GM19397 (cell line): ENCODE data around the gene CEP170.
"Not testable (repeated sequence)": the region's sequence is repeated elsewhere in the genome, so short reads cannot be mapped to it uniquely, and the experiment has no call there.

Experiments used
- ATAC-seq: cut with Tn5 transposase; IDR thresholded peaks from one replicate; pipeline ENCODE4 v1.9.1; 2021; ENCODE audit warnings: mild to moderate bottlenecking, moderate library complexity; ENCODE audit not compliant: unreplicated experiment

The CEP170 gene

DNA sequence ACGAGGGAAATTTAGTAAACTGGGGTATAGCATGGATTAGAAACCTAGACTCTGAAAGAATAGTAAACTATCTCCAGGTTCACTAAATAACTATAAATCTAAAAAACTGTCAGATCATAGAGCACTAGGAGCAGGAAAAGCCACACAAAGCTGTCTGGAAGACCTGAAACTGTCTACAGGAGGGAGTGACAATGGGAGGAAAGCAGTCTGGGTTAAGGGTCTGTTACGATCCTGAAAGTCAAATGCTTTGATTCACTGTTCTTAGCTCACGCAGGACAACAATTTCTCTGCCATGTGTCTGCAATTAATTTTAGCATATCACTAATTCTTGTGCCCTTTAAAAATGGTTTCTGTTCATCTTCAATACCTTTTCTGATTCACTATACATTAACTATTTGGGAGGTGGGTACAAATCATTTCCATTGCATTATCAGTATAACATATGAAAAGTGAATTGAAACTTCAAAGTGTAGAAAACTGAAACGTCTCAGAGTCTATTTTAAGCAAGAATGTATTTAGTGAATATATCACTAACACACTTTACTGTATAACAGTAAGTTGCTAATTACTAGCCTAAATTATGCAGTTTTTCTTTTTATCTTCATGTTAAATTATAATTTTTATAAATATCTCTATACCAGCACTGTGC, 18.4 kb downstream of the CEP170 start:
- ATAC-seq = no peak

DNA sequence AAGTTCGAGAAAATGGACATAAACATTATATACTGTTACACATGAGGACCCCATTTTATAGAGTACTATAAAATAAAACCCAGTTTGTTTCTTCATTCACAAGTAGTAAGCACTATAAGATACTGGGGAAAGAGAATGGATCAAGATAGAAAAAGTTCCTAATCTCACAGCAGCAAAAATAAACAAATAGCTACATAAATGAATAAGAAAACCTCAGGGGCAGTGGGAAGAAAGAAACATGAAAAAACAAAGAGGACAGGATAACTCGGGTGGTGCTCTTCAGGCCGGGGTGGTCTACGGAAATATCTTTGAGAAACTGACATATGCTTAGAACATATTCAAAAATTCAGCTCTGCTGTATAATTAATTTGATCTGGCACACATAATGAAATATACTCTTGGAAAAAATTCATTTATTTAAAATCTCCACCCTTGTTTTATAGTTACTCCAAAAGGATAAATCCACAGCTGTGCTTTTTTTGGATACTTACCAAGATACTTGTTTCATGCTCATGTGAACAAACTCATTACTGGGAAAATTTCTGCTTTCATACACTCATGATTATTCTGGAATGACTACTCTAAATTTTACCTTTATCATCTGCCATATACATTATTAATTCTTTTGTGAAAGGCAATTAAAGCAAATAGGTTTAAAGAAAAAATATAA, 20.0 kb downstream of the CEP170 start:
- ATAC-seq = no peak

DNA sequence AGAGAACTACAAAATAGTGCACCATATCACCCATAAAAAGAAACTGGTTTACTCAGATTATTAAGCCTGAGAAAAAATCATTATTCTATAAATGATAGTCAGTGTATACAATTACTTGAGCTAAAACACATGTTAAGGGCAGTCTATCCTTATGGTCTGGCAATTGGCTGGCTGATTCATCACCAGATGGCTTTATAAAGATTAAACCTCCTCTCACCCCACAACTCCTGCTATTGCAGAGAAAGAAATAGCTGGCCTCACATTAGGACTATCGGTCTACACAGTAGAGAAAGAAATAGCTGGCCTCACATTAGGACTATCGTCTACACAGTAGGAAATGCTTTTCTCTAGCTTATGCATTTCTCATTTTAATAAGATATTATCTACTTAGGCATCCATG, 21.2 kb downstream of the CEP170 start:
- no peak for ATAC-seq

DNA sequence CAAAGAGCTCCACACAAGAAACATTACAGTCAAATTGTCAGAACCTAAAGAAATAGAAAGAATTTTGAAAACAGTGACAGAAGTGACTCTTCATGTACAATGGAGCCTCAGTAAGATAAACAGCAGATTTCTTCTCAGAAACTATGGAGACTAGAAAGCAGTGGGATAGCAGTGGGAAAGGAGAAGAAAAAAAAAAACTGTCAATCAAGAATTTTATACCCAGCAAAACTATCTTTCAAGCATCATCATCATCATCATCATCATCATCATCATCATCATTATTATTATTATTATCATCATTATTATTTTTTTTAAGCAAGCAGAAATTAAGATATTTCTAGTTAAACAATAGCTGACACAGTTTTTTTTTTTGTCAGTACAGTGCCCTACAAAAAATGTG, 24.2 kb downstream of the CEP170 start:
- no peak for ATAC-seq

DNA sequence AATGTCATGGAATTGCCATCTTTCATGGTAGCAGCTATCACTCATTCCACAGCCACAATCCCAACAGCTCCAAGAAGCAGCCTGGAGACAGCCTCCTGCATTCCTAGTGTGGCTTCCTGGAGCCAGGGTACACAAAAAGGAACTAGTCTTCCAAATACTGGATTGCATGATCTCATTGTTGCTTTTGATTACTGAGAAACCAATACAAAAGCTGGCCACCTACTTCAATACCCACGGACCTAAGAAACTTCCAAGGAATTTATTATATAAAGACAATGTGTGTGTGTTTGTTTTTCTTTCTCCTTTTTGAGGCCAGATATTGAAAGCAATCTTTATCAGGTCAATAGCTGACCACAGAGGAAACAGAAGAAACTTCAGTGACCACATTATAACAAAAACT, 25.6 kb downstream of the CEP170 start:
- ATAC-seq = no peak

DNA sequence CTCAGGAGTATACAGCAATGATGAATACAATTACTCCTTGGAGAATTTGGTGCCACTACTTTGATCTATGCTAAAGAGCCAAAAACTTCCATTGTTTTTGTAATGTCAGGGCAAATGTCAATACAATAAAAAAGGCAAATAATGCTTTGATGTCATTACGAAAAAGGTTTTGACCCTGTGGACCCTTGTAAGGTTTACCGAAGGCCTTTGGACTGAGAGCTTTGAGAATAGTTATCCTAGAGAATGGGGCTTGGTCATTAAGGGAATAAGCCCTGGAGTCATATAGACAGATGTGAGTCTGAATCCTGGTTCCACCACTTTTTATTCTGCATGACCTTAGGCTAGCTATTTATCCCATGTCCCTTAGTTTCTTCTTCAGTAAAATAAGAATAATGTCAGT, 27.5 kb downstream of the CEP170 start:
- no peak for ATAC-seq

DNA sequence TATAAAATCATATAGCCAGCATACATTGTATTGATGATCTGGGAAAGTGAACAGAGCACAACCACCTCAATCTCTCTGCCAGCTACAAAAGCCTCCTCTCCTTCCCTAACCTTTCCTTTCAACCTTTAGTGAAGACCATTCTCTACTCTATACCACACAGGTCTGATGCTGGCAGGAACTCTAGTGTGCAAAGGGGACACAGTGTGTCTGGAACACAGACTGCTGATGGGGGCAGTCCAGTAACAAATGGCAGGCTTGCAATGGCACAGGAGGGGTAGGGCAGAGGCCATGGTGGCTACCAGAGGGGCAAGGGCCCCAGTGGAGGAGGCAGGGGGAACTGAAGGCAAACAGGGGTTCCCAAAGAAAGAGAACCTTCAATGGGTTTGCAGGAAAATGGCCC, 37.0 kb downstream of the CEP170 start:
- no peak for ATAC-seq

DNA sequence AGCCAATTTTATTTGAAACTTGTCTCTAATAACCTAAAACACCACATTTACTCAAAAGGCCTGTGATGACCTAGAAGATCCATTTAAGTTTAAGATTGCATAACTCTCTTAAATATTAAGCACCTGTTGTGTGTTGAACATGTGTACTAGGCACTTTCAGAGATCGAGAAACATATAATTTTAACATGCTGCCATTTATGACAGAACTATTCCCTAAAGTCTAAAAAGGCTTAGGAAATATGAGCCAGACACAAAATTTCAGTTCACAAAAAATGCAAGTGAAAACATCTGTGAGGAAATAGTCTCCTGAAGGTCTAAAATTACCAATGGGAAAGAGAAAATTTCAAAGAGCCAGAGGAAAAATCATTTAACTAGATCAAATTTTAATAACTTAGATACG, 37.7 kb downstream of the CEP170 start:
- no peak for ATAC-seq

DNA sequence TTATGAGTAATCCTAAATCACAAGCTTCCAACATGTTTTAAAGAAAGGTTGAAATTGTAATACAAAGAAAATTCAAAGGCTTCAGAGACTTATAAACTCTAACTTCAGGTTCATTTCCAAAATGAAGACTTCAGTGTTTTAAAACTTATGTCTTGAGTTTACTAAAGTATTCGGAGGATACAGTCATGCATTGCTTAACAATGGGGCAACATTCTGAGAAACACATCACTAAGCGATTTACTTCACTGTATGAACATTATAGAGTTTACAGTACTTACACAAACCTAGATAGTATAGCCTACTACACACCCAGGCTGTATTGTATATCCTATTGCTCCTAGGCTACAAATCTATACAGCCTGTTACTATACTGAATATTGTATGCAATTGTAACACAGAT, 38.3 kb downstream of the CEP170 start:
- ATAC-seq = no peak

DNA sequence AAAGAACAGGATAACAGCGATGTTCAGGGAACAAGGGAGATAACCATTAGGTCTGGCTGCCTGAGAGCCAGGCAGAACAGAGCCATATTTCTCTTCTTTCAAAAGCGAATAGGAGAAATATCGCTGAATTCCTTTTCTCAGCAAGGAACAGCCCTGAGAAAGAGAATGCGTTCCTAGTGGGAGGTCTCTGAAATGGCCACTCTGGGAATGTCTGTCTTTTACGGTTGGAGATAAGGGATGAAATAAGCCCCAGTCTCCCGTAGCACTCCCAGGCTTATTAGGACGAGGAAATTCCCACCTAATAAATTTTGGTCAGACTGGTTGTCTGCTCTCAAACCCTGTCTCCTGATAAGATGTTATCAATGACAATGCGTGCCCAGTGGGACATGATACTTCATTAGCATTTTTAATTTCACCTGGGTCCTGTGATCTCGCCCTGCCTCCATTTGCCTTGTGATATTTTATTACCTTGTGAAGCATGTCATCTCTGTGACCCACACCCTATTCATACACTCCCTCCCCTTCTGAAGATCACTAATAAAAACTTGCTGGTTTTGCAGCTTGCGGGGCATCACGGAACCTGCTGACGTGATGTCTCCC, 39.7 kb downstream of the CEP170 start:
- ATAC-seq = not testable (repeated sequence)

DNA sequence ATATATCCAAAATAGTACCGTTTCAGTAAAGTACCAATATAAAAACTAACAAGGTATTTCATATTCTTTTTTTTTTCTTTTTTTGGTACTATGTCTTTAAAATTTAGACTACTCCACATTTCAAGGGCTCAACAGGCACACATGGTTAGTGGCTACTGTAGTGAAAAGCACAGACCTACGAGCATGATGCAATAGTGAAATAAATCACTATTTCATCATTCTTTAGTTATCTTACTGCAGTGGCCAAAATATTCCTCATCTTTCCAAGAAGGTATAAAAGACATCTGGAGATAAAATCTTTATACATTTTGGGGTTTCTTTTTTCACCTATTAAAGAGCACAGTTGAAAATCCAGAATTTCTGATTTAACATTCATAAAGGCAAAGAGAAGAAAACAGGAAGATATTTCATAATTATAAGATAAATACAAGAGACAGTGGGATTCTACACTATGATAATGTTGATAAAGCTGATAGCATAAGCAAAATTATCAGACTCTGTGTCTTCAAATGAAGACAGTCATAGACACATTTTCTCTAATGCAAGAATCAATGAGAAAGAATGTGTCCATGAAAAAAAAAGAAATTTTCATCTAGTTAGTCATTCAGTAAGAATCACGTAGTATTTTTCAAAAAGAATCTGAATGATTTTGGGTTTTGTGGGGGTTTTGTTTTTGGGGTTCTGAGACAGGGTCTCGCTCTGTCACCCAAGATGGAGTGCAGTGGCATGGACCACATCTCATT, 41.9 kb downstream of the CEP170 start:
- ATAC-seq = no peak

DNA sequence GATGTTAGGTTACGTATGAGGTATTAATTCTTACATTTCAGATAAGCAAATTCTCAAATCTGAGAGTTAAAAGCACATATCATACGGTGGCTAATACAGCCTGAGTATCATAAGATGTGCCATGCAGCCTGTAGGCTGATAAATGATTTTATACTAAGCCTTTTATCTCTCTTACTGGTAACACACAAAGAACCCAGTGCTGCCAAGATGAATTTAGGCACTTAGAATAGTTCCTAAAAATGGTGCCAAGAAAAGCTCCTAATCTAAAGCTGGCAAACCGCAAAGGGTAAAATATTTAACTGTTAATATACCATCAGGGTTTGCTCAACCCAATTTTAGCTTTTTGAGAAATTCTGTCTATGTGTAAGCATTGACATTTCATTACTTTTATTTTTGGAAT, 43.1 kb downstream of the CEP170 start:
- not testable (repeated sequence) for ATAC-seq

DNA sequence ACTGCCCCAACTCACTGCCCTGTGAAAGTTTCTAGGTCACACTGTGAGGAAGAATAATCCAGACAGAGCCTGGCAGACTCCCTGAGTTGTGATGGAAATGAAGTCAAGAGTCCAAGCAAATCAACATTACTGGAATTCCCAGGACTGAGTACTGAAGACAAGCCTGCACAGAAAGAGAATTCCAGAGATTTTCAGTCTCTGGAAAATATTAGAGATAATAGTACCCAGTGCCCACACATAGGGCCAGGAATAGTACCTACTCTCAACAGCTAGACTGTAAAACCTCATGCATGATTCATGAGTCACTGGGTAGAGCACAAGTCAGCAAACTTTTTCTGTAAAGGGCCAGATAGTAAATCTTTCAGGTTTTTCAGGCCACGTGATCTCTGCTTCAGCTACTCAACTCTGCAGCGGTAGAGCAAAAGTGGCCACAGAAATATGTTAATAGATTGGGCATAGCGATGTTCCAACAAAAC, 50.0 kb downstream of the CEP170 start:
- not testable (repeated sequence) for ATAC-seq

DNA sequence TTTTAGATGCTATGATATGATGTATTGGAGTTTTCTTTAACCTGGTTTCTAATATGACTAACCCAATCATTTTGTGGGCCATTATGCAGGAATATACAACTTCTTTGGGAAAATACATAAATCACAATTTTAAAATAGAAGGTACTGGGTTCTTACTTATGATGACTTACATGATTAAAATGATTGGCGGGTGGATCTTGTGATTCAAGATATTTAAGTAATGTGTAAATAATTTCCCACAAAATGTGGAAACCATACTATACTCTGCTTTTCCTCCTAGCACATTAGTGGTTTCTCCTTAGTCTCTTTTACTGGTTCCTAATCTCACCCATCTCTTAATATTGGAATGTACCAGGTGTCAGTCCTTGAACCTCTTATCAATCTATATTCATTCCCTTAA, 50.7 kb downstream of the CEP170 start:
- not testable (repeated sequence) for ATAC-seq

DNA sequence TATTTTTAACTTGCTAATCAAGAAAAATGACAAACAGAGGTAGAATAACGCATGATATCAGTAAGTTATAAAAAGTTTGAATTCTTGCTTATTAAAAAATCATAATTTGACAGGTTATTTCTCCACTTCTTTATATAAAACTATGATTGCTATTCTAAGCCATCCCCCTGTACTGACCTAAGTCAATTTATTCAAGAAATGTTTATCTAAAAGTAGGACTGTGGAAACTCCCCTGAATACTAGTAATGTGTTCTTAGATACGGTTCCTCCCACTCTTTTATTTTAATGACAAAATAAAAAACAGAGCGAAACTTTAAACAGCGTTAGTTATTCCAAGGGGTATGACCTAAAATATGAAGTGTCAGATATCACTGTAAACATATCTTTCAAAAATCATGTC, 51.9 kb downstream of the CEP170 start:
- not testable (repeated sequence) for ATAC-seq

DNA sequence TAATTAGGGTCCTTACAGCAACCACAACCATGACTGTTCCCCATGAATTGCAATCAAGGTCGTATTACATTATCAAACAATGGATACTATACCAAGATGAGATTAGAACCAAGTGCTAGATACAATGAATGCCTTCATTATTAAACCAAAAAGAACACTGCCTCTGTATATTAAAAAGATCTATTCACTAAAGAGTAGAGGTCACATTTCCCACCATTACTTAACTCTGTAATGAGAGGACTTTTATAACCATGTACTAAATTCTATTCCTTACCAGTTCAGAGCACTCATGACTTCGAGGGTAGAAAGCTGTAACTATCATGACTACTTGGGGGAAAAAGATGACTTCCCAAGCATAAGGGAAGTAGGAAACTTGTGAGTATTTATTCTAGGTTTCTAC, 53.8 kb downstream of the CEP170 start:
- not testable (repeated sequence) for ATAC-seq

DNA sequence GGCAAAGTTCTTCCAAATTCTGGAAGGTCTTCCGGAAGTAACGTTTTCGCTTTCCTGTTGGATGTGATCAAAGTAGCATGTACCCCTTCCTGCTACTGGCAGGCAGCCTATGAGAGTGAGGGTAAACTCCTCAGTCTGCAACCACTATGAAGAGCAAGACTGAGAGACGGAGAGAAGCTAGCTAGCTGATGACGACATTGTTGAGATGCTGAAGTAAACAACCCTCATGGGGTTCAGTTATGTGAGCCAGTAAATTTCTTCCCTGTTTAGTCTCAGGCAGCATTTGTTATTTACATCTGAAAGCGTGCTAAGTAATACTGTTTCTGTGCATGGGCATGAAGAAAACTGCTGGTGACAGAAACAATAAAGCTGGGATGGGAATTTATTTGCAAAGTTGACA, 57.6 kb downstream of the CEP170 start:
- not testable (repeated sequence) for ATAC-seq

DNA sequence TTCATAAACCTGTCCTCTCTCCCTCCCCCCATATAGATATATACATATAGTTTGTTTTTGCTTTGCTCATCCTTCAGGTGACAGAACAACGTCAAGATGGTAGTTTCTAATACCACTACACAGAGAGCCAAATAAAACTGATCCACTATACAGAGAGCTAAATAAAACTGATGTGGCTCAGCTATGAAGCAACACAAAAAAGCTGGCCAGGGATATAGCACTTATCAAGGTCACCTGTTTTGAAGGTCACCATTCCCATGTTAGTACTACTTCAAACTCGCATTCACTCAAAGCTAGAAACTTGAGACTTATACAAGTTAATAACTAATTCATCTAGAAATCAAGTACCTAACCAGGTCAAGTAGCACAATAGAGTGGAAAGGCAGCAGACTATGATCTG, 61.8 kb downstream of the CEP170 start:
- ATAC-seq = not testable (repeated sequence)

DNA sequence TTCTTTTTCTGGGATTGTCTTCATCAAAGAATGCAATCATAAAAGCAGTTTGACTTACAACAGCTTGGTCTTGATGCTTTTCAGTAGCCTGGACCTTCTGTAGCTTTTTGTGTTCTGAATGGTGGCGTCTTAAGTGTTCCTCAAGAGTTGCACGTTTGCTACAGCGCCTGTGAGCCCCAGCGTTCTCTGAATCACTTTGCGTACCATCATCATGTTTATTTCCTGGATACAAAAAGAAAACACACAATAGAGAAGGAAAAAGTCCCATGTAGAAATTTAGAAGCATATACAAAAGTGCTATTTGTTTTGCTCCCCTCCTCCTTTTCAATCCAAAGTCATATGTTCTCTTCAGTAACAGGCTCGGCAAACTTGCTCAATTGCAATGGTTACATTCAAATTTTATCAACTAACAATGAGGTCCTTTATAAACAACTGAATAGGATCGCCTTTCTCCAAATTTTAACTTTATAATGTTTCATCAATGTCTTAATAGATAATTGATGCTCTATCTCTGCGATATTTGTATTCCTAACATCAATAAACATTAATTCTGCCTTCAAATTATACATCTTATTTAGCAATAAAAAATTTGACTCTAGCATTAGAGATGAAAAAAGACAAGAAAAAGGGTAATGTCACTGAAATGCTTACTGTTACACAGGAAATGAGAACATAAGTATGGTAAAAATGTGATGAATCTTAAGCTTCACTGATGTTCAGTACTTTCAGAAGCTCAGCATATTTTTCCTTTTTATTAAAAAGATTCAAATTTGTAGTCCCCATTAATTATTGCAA, 68.7 kb downstream of the CEP170 start:
- not testable (repeated sequence) for ATAC-seq

DNA sequence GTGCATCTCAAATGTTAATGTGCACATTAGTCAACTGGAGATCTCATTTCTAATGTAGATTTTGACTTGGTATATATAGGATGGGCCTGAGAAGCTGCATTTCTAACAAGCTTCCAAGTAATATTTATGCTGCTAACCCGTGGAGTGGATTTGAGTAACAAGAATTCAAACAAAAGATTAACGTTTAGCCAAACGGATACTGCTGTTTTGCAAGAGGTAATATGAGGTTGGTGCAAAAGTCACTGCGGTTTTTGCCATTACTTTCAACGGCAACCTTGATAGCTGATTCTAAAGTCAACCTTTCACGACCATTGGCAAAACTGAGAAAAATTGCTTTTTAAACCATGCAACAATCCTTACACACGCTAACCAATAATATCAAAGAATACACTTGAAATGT, 70.3 kb downstream of the CEP170 start:
- not testable (repeated sequence) for ATAC-seq

DNA sequence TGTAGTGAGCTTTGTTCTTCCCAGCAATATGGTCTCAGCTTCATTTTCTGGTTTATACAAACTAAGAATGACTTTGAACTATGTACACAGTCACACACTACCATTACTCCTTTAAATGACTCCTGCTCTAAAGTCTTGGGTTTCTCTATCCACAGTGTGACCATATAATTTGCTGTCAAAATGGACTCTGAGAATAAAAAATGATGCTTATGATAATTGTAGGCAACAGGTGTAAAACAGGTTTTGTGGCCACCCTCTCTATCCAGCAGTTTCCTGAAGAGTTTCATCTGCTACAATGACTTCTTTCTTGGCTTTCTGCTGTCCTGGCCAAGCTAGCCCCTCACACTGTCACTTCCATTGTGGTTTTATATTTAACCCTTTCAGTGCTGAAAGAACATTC, 71.4 kb downstream of the CEP170 start:
- not testable (repeated sequence) for ATAC-seq
